ENCODE results near the gene ACSL3.

The ACSL3 gene

DNA sequence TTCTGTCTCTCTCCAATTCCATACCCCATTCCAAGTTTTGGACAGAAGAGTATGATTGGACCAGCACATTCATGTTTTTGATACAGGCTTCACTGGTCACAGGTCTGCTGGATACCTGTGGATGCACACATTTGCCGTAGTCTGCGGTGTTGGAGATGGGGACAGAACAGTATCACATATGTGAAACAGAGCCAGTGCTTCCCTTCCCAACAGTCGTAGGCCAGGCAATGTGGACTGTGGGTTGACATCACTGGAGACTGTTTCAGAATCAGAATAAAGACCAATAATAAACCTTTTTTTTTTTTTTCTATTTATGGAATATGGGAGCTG is 18.7 kb downstream of the ACSL3 start:
- no peak for DNase-seq (ENCODE audit: low read depth in 3 of 3)

DNA sequence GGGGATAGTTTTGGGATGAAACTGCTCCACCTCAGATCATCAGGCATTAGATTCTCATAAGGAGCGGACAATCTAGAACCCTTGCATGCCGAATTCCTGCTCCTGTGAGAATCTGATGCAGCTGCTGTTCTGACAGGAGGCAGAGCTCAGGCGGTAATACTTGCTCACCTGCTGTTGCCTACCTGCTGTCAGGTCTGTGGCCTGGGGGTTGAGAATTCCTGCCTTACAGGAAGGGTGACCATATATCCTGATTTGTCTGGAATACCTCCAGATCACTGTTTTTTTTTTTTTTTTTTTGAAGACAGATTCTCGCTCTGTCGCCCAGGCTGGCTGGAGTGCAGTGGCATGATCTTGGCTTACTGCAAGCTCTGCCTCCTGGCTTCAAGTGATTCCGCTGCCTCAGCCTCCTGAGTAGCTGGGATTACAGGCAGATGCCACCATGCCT is 21.7 kb downstream of the ACSL3 start:
- DNase-seq (ENCODE audit: low read depth in 3 of 3) = no peak

DNA sequence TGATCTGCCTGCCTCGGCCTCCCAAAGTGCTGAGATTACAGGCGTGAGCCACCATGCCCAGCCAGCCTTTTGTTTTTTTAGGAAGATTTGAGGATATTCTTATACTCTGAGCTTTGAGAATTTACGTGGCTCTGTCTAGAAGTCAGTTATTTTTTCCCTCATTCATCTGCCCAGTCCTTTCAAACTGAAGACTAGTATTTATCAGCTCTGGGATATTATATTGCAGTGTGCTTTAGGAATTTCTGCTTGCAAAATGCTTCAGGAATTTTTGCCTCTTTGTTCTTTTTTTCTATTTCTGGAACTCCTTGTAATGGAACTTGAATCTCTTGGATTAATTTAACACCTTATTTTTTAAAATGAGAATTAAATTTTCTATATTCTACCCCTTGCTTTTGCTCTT is 22.6 kb downstream of the ACSL3 start:
- no peak for DNase-seq (ENCODE audit: low read depth in 3 of 3)

DNA sequence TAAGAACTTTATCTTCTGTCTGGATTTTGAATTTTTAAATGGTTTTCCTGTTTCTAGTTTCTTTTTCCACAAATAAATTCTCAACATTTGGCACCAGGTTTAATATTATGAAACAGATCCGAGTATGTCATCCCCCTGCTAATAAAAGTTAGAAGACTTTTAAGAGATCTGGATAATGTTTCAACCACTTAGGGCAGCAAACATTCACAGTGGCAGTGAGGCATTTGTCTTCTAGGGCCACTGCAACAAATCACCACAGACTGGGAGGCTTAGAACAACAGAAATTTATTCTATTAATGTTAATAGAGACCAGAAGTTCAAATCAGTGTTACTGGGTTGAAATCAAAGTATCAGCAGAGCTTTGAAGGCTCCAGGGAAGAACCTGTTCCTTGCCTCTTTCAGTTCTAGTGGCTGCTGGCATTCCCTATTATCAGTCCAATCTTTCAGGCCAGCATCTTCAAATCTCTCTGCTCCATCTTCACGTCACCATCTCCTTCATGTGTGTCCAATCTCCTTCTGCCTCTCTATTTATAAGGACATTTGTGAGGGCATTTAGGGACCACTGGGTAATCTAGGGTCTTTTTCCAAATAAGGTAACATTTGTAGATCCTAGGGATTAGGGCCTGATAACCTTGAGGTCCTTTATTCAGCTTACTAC is 23.4 kb downstream of the ACSL3 start:
- DNase-seq (ENCODE audit: low read depth in 3 of 3) = no peak

DNA sequence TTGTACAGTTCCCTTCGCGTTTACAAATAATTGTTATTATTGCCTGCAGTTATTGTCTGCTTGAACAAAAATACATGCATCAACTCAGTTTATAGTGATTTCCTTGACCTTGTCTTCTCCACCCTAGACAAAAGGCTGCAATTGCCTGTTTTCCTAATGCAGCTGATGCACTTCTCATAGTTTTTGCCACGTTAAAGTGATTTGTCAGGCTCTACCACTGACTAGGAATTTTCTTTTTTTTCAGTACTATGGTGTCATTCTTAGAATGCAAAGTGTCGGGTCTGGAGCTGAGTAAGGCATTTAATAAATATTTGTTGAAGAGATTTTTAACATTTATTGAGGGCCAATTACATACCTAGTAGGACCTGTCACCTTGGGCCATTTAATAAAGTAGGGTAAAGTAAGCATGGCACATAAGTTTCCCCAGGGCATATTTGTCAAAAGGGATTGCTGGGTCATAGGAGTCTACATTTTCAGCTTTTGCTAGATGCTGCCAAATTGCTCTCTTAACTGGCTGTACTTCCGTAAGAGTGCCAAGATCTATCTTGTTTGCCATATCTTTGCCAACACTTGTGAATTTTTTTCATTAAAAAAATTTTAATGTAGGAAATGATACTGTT is 24.1 kb downstream of the ACSL3 start:
- no peak for DNase-seq (ENCODE audit: low read depth in 3 of 3)

DNA sequence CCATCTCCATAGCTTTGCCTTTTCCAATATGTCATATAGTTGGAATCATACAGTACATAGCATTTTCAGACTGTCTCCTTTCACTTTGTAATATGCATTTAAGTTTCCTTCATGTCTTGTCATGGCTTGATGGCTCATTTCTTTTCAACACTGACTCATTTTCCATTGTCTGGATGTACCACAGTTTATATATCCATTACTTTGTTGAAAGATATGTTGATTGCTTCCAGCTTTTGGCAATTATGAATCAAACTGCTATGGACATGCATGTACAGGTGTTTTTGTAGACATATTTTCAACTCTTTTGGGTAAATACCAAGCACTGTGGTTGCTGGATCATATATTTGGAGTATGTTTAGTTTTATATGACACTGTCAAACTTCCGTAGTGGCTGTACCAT is 26.3 kb downstream of the ACSL3 start:
- DNase-seq (ENCODE audit: low read depth in 3 of 3) = no peak

DNA sequence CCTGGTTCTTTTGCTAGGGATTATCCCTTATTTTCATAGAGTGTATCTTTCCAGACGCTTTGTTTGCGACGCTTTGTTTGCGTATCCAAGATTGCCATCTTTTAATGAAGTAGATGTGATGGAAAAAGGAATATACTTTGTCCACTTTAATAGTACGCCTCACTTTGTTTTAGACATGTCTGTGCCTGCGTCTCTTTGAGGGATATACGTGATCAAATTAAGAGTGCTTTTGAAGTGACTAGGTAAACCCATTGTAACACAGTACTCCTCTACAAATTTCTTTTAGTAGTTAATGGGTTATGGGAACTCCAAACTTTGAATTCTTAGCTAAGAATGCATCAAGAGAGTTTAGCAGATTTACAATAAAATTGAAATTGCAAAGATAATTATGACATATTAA is 27.9 kb downstream of the ACSL3 start:
- no peak for DNase-seq (ENCODE audit: low read depth in 3 of 3)

DNA sequence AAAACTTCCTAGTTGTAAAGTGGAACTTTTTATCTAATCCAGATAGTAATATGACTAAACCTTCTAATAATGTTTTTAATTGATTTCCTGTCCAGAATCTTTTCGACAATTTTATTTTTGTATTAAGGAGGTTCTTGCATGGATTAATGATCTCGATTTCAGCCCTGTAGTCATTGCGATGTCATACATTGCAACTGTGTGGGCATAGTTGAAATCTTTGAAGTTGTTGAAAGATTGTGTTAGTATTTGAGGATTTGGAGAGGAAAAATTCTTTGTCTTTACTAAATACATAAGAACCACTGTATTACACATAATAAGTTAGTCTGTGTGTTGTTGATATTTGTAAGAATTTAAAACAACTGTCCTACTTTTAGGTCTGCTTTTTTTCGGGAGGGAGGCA is 31.1 kb downstream of the ACSL3 start:
- no peak for DNase-seq (ENCODE audit: low read depth in 3 of 3)

DNA sequence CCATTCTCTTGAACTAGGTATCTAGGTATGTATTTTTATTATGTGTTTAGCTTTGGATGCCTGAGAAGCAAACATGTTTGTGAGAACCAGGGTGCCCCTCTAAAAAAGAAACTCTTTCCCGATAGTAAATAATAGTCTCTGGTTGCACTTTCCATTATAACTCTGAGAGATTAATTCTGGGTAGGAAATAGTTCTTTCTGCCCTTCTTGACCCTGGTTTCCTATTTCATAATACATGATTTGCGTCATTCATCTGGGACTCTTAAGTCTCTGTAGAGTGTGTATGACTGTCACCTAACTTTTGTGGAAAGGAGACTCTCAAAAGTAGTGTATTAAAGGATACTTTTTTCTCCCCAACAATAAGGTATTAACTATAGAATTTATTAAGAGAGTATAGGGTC is 31.5 kb downstream of the ACSL3 start:
- DNase-seq (ENCODE audit: low read depth in 3 of 3) = no peak

DNA sequence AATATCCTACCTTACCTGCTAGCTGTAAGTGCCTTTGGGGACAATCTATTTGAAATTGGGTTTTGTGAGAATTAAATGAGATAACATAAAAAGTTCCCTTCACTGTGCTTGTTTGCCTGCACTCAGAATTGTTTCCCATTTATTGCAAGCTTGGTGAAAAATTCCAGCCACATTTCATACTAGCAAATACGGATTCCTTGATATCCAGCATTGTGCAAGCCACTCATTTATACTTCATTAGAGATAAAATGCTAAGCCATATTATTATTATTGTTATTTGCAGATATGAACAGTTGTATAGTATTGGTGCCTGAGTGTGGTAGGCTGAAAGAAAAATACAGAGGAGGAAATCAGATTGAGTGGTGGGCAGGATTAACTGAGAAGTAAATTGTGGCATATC is 31.9 kb downstream of the ACSL3 start:
- no peak for DNase-seq (ENCODE audit: low read depth in 3 of 3)

DNA sequence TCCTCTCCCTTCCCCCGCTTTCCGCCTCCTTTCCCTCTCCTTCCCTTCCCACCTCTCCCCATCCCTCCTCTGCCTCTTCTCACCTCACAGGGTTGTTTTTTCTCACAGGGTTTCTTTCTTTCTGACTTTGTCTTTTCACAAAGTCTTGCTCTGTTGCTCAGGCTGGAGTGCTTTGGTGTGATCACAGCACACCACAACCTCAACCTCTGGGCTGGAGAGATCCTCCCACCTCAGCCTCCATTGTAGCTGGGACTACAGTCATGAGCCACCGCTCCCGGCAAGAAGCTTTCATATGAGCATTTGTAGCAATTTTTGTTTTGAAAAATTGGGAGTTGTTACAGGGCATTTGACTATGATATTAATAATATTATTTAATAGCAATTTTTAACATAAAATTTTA is 32.9 kb downstream of the ACSL3 start:
- DNase-seq (ENCODE audit: low read depth in 3 of 3) = no peak

DNA sequence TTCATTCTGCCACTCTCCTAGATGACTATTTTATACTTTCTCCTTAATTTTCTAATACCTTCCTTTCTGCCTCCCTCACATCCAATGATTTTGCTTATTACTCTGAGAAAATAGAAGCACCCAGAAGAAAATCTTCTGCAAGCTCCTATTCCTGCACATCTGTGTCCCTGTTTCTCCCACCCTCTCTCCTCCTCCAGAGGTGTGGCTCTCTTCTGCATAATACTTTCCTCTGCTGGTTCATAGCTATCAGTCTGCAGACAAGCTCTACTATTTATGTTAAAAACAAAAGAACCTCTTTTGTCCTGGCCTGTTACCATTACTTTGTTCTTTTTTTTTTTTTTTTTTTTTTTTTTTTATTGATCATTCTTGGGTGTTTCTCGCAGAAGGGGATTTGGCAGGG is 34.3 kb downstream of the ACSL3 start:
- DNase-seq (ENCODE audit: low read depth in 3 of 3) = no peak

DNA sequence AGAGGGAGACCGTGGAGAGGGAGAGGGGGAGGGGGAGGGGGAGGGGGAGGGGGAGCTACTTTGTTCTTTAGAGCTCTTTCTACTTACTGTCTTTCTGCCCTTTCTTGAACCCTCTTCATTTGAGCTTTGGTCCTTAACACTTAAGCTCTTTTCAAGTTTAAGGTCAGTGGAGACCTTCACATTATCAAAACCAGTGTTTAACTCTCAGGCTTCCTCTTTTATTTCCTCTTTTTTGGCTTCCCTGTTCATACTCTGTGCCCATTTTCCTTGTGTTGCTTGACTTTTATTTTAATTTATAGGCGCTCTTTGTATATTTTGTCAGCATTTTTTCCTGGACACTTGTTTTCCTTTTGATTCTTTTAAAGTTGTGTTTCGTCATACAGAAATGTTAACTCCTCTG is 37.1 kb downstream of the ACSL3 start:
- DNase-seq (ENCODE audit: low read depth in 3 of 3) = no peak

DNA sequence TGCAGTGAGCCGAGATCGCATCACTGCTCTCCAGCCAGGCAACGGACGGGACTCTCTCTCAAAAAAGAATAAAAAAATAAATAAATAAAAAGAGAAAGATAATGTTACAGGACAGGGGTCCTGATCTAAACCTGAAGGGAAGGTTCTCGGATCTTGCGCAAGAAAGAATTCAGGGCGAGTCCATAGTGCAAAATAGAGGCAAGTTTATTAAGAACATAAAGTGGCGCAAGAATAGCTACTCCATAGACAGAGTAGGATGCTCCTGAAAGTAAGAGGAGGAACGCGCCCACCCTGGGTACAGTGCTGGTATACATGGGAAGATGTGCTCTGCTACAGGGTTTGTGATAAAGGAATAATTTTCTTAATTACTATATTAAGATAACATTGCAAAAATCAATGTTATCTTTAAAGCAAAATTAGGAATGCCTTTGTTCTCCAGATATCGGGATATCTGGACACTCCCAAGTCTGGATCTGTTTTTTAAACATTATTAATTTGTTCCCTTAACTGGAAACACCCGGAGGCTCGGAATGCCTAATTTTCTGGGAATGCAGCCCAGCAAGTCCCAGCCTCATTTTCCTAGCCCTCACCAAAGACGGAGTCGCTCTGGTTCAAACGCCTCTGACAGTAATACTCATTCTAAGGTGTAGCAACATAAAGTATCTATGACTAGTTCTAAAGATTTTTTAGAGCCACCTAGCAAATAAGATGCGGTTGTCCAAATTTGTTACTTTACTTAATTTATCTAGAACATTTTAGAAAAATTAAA is 38.8 kb downstream of the ACSL3 start:
- no peak for DNase-seq (ENCODE audit: low read depth in 3 of 3)

DNA sequence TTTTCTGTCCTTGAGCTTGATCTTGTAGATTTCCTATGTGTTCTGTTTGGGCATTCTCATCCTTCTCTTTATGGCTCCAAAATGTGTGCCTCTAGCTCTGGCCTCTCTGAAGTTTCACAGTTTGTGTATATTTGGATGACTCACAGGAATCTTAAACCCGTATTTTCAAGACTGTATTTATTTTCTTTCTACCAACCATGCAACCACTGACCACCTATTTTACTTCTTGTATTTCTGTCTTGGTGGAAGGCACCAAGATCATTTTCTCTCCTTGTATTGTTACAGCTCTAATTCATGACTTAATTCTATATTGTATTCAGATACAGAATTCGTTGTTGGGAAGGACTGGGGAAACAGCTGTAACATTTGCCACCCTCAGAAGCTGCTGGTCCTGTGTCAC is 39.5 kb downstream of the ACSL3 start:
- no peak for DNase-seq (ENCODE audit: low read depth in 3 of 3)

DNA sequence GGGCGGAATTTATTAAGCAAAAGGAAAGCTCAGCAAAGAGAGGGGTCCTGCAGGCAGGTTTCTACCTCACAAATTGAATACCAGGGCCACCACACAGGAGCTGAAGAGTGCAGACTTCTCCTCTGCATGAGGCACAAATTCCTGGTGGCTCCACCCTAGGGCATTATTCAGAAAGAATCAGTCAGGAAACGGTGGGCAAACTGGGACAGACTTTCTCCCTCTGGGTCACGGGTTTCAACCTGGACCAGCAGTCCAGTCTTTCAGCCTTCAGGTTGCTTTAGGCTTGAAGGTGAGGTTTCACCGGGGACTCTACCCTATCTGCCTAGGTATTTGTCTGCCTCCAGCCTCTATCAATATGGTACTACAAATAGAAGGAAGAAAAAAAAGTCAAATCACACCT is 41.8 kb downstream of the ACSL3 start:
- no peak for DNase-seq (ENCODE audit: low read depth in 3 of 3)

DNA sequence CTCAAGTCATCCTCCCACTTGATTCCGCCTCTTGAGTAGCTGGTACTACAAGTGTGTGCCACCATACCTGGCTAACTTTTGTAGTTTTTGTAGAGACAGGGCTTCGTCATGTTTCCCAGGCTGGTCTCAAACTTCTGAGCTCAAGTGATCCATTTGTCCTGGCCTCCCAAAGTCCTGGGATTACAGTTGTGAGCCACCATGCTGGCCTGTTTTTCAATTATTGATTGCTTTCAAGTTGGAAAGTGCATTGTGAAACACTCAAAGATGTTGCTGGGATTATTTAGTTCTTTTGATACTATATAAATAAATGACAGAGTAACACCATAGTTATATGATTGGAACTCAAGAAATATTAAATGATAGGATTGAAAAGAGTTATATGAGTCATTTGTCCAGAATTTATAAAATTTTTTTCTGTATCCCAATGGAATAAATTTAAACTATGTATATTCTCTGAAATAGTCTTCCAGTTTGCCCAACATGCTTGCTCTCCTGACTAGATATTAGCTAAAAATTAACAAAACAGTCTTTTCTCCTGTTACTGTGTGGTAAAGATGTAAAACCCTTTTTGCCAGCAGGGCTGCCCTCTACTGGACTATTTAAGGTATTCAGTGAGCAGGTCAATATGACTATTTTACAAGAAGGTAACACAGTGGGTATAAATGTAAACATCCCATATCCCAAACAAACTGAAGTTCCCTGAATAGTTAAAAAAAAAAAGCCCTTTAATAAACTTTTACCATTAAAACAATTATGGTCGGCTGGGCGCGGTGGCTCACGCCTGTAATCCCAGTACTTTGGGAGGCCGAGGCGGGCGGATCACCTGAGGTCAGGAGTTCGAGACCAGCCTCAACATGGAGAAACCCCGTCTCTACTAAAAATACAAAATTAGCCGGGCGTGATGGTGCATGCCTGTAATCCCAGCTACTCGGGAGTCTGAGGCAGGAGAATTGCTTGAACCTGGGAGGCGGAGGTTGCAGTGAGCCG is 42.7 kb downstream of the ACSL3 start:
- DNase-seq (ENCODE audit: low read depth in 3 of 3) = peak in 1 of 3 experiments; percentile 4

DNA sequence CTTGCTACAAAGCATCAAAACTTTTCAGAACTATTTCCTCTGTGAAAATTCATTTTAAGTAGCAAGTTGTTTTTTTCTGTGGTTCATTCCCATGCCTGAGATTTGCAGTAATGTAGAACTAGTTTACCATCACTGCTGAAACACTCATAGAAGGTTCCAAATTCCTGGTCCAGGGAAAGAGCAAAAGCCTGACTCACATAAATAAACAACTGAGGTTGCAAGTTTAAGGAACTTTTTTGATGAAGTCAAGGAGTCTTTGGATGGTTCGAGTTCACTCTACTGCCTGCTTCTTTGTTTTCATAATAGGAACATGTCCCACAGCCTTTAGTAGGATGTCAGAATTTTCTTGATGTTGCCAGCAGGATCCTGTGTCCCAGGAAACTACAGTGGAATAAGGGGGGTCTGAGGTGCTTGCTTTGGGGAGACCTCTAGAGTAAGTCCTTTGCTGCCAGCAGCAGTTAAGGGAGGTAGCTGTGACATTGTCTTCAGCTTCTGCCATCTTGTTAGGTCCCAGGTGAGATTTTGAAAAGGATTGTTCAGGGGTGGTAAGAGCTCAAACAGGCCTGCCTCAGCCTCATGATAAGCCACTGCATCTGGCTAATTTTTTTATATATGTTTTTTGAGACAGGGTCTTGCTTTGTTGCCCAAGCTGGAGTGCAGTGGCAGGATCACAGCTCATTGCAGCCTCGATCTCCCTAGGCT is 43.9 kb downstream of the ACSL3 start:
- no peak for DNase-seq (ENCODE audit: low read depth in 3 of 3)

DNA sequence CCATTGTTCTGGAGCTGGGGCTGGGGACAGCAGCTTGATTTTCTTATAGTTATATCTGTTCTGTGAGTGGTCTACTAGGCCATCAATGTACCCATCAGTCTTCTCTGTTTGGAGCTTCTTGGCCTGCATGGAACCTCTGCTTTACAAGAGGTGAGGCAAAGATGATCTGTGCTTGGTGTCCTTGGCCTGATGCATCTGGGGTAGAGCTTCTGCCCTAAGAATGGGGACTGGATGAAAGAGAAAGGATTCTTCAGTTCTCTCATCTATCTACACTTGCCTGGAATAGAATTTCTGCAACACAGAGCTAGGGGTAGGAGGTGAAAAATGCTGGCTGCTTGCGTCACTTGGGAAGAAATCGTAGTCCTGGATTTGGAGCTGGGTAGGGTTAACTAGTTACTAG is 46.2 kb downstream of the ACSL3 start:
- no peak for DNase-seq (ENCODE audit: low read depth in 3 of 3)

DNA sequence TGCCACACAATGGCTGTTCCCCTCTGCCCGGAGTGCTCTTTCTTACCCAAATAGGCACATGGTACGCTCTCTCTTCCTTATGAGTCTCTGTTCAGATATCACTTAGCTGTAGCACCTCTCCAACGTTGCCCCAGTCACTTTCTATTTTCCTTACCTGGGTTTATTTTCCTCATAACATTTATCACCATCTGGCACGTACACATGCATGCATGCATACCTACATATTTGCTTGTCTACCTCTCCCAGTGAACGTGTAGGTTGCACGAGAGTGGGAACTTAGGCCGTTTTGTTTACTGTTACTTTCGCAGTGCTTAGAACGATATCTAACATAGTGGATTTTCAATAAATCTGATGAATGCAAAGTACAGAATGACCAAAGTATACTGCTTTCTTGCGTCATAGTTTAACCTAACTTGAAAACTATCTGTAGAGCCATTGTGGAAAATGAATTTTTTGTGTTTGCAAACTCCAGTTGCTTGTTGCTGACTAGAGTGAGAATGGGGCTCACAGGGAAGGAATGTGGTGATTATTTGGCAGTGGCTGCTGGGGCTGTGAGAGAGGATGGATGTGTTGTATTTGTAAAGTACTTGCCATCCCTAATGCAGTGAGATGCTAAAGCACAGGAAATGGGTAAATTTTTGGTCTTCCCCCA is 47.1 kb downstream of the ACSL3 start:
- no peak for DNase-seq (ENCODE audit: low read depth in 3 of 3)

DNA sequence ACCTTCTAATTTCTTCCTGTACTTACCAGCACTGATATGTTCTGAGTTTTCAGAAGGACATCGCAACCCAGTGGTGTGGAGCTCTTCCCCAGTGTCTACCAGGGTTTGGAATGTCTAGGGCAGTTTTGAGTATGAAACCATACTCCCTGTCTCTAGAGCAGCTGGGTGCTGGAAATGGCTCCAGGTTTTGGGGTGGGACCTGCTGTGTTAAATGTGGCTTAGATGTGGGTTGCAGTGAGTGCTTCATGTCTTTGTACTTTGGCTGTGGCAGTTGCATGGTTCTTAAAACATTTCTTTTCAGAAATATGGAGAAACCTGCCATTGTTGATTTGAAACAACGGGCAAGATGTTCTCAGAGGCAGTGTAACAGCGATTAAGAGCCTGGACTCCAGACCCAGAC is 48.5 kb downstream of the ACSL3 start:
- no peak for DNase-seq (ENCODE audit: low read depth in 3 of 3)

Data from stimulated activated CD4-positive, alpha-beta T cell treated with anti-CD3 and anti-CD28 coated beads, TNF-alpha, amount 100 ng/mL, for 4 hours (primary cell).